PC-9 (cell line): ENCODE results near the gene GNB3. TPM values are rescaled to one million over a fixed set of nuclear protein-coding genes. Genes with fewer than 3 reads are reported as not detected.
A peak's percentile ranks its signal among the peaks of the same experiment; 100 is the strongest.

Experiments
- BruUV-seq: library from RNA; stranded (reverse); fragments of 400-500 nt; replicated peaks from 2 replicates; lab custom pipeline; 2021; lab: Mats Ljungman, UMichigan
- CTCF ChIA-PET: fragments of 300-600 bp; sonication (Branson Sonifier 250); formaldehyde crosslinking; loops from one replicate; lab custom pipeline; 2022; ENCODE audit warnings: antibody characterized with exemption; lab: Charles Lee
- POLR2A ChIA-PET: fragments of 300-600 bp; sonication (Branson Sonifier 250); formaldehyde crosslinking; loops from one replicate; lab custom pipeline; 2022; ENCODE audit warnings: antibody characterized with exemption; ENCODE audit not compliant: unreplicated experiment; lab: Charles Lee
- DNase-seq, 2 experiments: peaks; one replicate each; pipeline versions ENCODE4 v3.0.0 to v3.0.0-alpha.2; 2015 to 2022; ENCODE audit warnings: mixed read lengths in 1 of 2
- H2AFZ ChIP-seq: fragments of 200-600 bp; sonication (generic); 2 replicates; pipeline ENCODE4 v1.8.1; 2017; ENCODE audit warnings: antibody characterized with exemption
- H3F3A ChIP-seq: fragments of 200-600 bp; sonication (generic); 2 replicates; pipeline ENCODE4 v1.8.1; 2017; ENCODE audit warnings: antibody characterized with exemption, mild to moderate bottlenecking, low read depth; ENCODE audit not compliant: insufficient read depth
- H3K27ac ChIP-seq: fragments of 200-600 bp; sonication (generic); 2 replicates; pipeline ENCODE4 v1.6.1; 2016; ENCODE audit warnings: mixed run types
- H3K27me3 ChIP-seq: fragments of 200-600 bp; sonication (generic); 2 replicates; pipeline ENCODE4 v1.6.1; 2016; ENCODE audit warnings: low read depth, mixed run types; ENCODE audit not compliant: insufficient read depth
- H3K36me3 ChIP-seq: fragments of 200-600 bp; sonication (generic); 2 replicates; pipeline ENCODE4 v1.6.1; 2016; ENCODE audit warnings: low read depth, mixed run types
- H3K4me1 ChIP-seq: fragments of 200-600 bp; sonication (generic); replicated peaks from 2 replicates; pipeline ENCODE4 v1.6.1; 2016; ENCODE audit warnings: mixed run types; ENCODE audit not compliant: insufficient read depth
- H3K4me2 ChIP-seq: fragments of 200-600 bp; sonication (generic); 2 replicates; pipeline ENCODE4 v1.6.1; 2017; ENCODE audit warnings: mixed run types
- H3K4me3 ChIP-seq: fragments of 200-600 bp; sonication (generic); 2 replicates; pipeline ENCODE4 v1.6.1; 2016; ENCODE audit warnings: mixed run types
- H3K79me2 ChIP-seq: fragments of 200-600 bp; sonication (generic); 2 replicates; pipeline ENCODE4 v1.6.1; 2017; ENCODE audit warnings: low read depth, mixed run types
- H3K9me2 ChIP-seq: fragments of 200-600 bp; sonication (generic); 2 replicates; pipeline ENCODE4 v1.8.1; 2017; ENCODE audit warnings: mild to moderate bottlenecking; ENCODE audit not compliant: insufficient read depth
- H3K9me3 ChIP-seq: fragments of 200-600 bp; sonication (generic); 2 replicates; pipeline ENCODE4 v1.8.1; 2016; ENCODE audit warnings: low read depth; ENCODE audit not compliant: insufficient read depth
- H4K20me1 ChIP-seq: fragments of 200-600 bp; sonication (generic); 2 replicates; pipeline ENCODE4 v1.8.1; 2017; ENCODE audit not compliant: insufficient read depth
- EZH2 ChIP-seq: fragments of 200-600 bp; sonication (generic); IDR thresholded peaks from 2 replicates; pipeline ENCODE4 v1.8.0; 2017; ENCODE audit warnings: antibody characterized with exemption, low read depth
- intact Hi-C: fragments of 100-400 bp; cut with micrococcal nuclease; formaldehyde crosslinking; loops from one replicate; pipeline ENCODE4 v1.10.0; 2022; ENCODE audit not compliant: unreplicated experiment
- total RNA-seq: library from RNA; stranded (reverse); gene quantifications from 2 replicates; pipeline ENCODE4 v1.2.3, GENCODE V29; 2021
- TF ChIP-seq, protein P1 (sequence below): fragments of 200-600 bp; sonication (generic); conservative IDR thresholded peaks from 2 replicates; pipeline ENCODE4 v1.6.1; 2017; ENCODE audit warnings: mixed run types, antibody characterized with exemption, mild to moderate bottlenecking, moderate library complexity

Gene GNB3
- total RNA-seq, 1 experiment from 2014 or later: not detected

DNA sequence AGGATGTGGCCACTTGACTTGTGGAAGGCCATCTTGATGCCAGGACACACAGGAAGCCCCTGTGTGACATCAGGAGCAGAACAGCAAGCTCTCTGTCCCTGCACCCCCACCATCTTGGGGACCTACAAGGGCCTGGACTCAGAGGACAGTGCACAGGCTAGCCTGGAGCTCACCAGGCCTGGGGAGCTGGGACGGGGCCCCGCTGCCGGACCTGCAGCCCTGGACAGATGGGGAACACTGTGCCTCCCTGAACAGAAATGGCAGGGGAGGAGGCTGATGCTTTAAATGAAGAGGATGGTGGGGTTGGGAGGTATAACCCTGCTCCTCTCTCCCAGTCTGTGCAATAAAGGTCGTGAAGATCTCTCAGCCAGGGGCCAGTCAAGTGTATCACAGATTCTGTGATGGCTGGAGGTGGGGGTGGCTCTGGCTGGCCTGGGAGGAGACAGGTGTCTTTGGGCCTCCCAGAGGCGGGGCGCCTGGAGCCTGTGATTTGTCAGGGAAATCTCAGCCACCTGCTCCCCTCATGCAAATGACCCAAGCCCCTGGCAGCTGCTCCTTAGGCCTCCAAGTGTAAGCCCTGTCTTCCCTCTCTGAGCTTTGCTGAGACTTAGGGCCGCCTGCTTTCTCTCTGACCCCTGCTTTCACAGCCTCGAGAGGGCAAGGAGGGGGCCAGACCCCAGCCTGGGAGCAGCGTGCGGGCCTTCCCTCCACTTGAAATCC, 1.1 kb upstream of the GNB3 start:
- Histone ChIP-seq H3K27me3 (no peaks in the 10 kb centered on the region; the same call in 1 of the 2 replicates), H3K27ac (no peak overlapping the region), H3F3A (peaks cover 3% of the 10 kb centered on the region; the same call in 1 of the 2 replicates), H3K9me2 (no peaks in the 10 kb centered on the region), H3K4me2 (no peak overlapping the region), H3K4me1 (no peaks in the 10 kb centered on the region), H3K4me3 (no peak overlapping the region), H4K20me1 (no peaks in the 10 kb centered on the region), H2AFZ (no peak overlapping the region), H3K9me3 (no peaks in the 10 kb centered on the region), H3K79me2 (no peaks in the 10 kb centered on the region), H3K36me3 (no peaks in the 10 kb centered on the region)
- intact Hi-C loops: no loop called here
- TF ChIP-seq, protein P1, sequence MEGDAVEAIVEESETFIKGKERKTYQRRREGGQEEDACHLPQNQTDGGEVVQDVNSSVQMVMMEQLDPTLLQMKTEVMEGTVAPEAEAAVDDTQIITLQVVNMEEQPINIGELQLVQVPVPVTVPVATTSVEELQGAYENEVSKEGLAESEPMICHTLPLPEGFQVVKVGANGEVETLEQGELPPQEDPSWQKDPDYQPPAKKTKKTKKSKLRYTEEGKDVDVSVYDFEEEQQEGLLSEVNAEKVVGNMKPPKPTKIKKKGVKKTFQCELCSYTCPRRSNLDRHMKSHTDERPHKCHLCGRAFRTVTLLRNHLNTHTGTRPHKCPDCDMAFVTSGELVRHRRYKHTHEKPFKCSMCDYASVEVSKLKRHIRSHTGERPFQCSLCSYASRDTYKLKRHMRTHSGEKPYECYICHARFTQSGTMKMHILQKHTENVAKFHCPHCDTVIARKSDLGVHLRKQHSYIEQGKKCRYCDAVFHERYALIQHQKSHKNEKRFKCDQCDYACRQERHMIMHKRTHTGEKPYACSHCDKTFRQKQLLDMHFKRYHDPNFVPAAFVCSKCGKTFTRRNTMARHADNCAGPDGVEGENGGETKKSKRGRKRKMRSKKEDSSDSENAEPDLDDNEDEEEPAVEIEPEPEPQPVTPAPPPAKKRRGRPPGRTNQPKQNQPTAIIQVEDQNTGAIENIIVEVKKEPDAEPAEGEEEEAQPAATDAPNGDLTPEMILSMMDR: peak; percentile 56; the same call in 1 of the 2 replicates
- no peak for TF ChIP-seq EZH2
- POLR2A ChIA-PET: interaction anchor here (0.5 kb wide), 1 partner anchor 251 kb away, joined by 3 read pairs; no protein-coding TSS in a partner anchor
- DNase-seq: peak; percentile 58 to 60
- CTCF ChIA-PET: interaction anchor here (0.5 kb wide), 1 partner anchor 64 kb away, joined by 3 read pairs; no protein-coding TSS in a partner anchor
- no TSS peak for BruUV-seq

- H2AFZ ChIP-seq: no peak overlapping the region
- no peaks in the 10 kb centered on the region for H3K79me2 ChIP-seq
- no peaks in the 10 kb centered on the region for H3K4me1 ChIP-seq
- no peaks in the 10 kb centered on the region for H3K36me3 ChIP-seq
- no TSS peak for BruUV-seq
- TF ChIP-seq, protein P1: no peak
- TF ChIP-seq EZH2: no peak
- CTCF ChIA-PET: no interaction called here
- H3K27me3 ChIP-seq: no peaks in the 10 kb centered on the region; the same call in 1 of the 2 replicates
- no peaks in the 10 kb centered on the region for H4K20me1 ChIP-seq
- H3K27ac ChIP-seq: no peak overlapping the region
- no peak overlapping the region for H3K4me2 ChIP-seq
- intact Hi-C loops: no loop called here
- H3K4me3 ChIP-seq: no peak overlapping the region
- no peaks in the 10 kb centered on the region for H3K9me3 ChIP-seq
- no peak for DNase-seq
- POLR2A ChIA-PET: no interaction called here
- peaks cover 3% of the 10 kb centered on the region; the same call in 1 of the 2 replicates for H3F3A ChIP-seq
- H3K9me2 ChIP-seq: no peaks in the 10 kb centered on the region
These were observed 395 bp upstream of the GNB3 start for GRCh38 chr12:6840330-6840729.

- H3K4me1 ChIP-seq: no peaks in the 10 kb centered on the region
- BruUV-seq: no TSS peak
- no peaks in the 10 kb centered on the region; the same call in 1 of the 2 replicates for H3K27me3 ChIP-seq
- no peak overlapping the region for H2AFZ ChIP-seq
- H3K36me3 ChIP-seq: no peaks in the 10 kb centered on the region
- intact Hi-C loops: no loop called here
- no peaks in the 10 kb centered on the region for H4K20me1 ChIP-seq
- no peaks in the 10 kb centered on the region for H3K79me2 ChIP-seq
- H3K4me3 ChIP-seq: no peak overlapping the region
- H3K27ac ChIP-seq: no peak overlapping the region
- no peaks in the 10 kb centered on the region for H3K9me3 ChIP-seq
- ChIA-PET CTCF (interaction anchor here (0.6 to 1.2 kb wide), 3 partner anchors 21 to 76 kb away, joined by 3 to 4 read pairs (median 3); partner anchors contain the start of genes GPR162 and PTMS), POLR2A (interaction anchor here (0.6 kb wide), 1 partner anchor 153 kb away, joined by 10 read pairs; the partner anchor contains the start of gene ZNF384)
- no peak for DNase-seq
- H3F3A ChIP-seq: peaks cover 15% of the 10 kb centered on the region; the same call in 1 of the 2 replicates
- no peaks in the 10 kb centered on the region for H3K9me2 ChIP-seq
- TF ChIP-seq, protein P1: no peak
- TF ChIP-seq EZH2: no peak
- H3K4me2 ChIP-seq: no peak overlapping the region
These were observed 1.4 kb downstream of the GNB3 start for GRCh38 chr12:6842075-6842474.
